DMS153 treated with DMSO at 0.1 percent for 48 hours (cell line): Measurements from ENCODE around the gene GREB1.
A peak's percentile ranks its signal among the peaks of the same experiment; 100 is the strongest.

Source experiments
- DNase-seq: peaks from one replicate; lab custom pipeline; 2025; ENCODE audit not compliant: unreplicated experiment; lab: John Stamatoyannopoulos, UW

Gene GREB1

GRCh38 chr2:11578986-11579774 lies 45.3 kb downstream of the GREB1 start:
- no peak for DNase-seq

GRCh38 chr2:11579867-11580659 lies 46.2 kb downstream of the GREB1 start:
- DNase-seq = no peak

- no peak for DNase-seq
Observed at GRCh38 chr2:11580697-11581096, 46.9 kb downstream of the GREB1 start.

GRCh38 chr2:11581124-11581796 lies 47.4 kb downstream of the GREB1 start:
- no peak for DNase-seq

GRCh38 chr2:11581797-11582611 lies 48.2 kb downstream of the GREB1 start:
- no peak for DNase-seq

- no peak for DNase-seq
Observed at GRCh38 chr2:11582612-11582861, 48.7 kb downstream of the GREB1 start.

- peak; percentile 66 for DNase-seq
Observed at GRCh38 chr2:11582862-11583752, 49.3 kb downstream of the GREB1 start.

- peak; percentile 28 for DNase-seq
Observed at GRCh38 chr2:11583840-11584524, 50.1 kb downstream of the GREB1 start.

GRCh38 chr2:11584525-11585056 lies 50.7 kb downstream of the GREB1 start:
- no peak for DNase-seq

- no peak for DNase-seq
Observed at GRCh38 chr2:11585071-11585470, 51.2 kb downstream of the GREB1 start.

GRCh38 chr2:11588228-11589110 lies 54.6 kb downstream of the GREB1 start:
- no peak for DNase-seq

- no peak for DNase-seq
Observed at GRCh38 chr2:11589316-11589940, 55.6 kb downstream of the GREB1 start.

GRCh38 chr2:11590193-11590592 lies 56.3 kb downstream of the GREB1 start:
- no peak for DNase-seq

GRCh38 chr2:11591091-11591490 lies 57.2 kb downstream of the GREB1 start:
- no peak for DNase-seq

- no peak for DNase-seq
Observed at GRCh38 chr2:11592671-11593574, 59.1 kb downstream of the GREB1 start.

- no peak for DNase-seq
Observed at GRCh38 chr2:11596801-11597200, 63.0 kb downstream of the GREB1 start.
